Trophoblast cell (in vitro differentiated cells and primary cell): Measurements from ENCODE around the gene MLLT10.

Experiments used
- DNase-seq, 2 donors: peaks; one replicate each; pipeline ENCODE4 v3.0.0-alpha.2; 2016
- H2AFZ ChIP-seq: 2 replicates; pipeline ENCODE4 v1.6.1; 2013; ENCODE audit warnings: low read length, moderate library complexity, mild to moderate bottlenecking; ENCODE audit not compliant: insufficient read depth, poor library complexity
- H2AK5ac ChIP-seq: 2 replicates; pipeline ENCODE4 v1.6.1; 2013; ENCODE audit warnings: mild to moderate bottlenecking, low read length
- H2BK120ac ChIP-seq: 2 replicates; pipeline ENCODE4 v1.6.1; 2013; ENCODE audit warnings: low read length, mild to moderate bottlenecking, moderate library complexity; ENCODE audit not compliant: insufficient read depth, poor library complexity
- H2BK12ac ChIP-seq: 2 replicates; pipeline ENCODE4 v1.6.1; 2013; ENCODE audit warnings: mild to moderate bottlenecking, low read length, moderate library complexity
- H2BK5ac ChIP-seq: 2 replicates; pipeline ENCODE4 v1.6.1; 2013; ENCODE audit warnings: low read length, low read depth, moderate library complexity, mild to moderate bottlenecking; ENCODE audit not compliant: poor library complexity
- H3K14ac ChIP-seq: 2 replicates; pipeline ENCODE4 v1.6.1; 2013; ENCODE audit warnings: mild to moderate bottlenecking, low read length
- H3K18ac ChIP-seq: 2 replicates; pipeline ENCODE4 v1.6.1; 2013; ENCODE audit warnings: mild to moderate bottlenecking, low read length
- H3K23ac ChIP-seq: 2 replicates; pipeline ENCODE4 v1.6.1; 2013; ENCODE audit warnings: low read length
- H3K27ac ChIP-seq: 2 replicates; pipeline ENCODE4 v1.5.1; 2013; ENCODE audit warnings: low read depth, mild to moderate bottlenecking, inconsistent platforms, low read length, moderate library complexity
- H3K27me3 ChIP-seq: 2 replicates; pipeline ENCODE4 v1.6.1; 2013; ENCODE audit warnings: inconsistent platforms, mild to moderate bottlenecking, low read length, moderate library complexity; ENCODE audit not compliant: insufficient read depth
- H3K36me3 ChIP-seq, 2 experiments: 1 replicate in 1 of 2; 2 replicates in 1 of 2; pipeline ENCODE4 v1.6.1; 2013; ENCODE audit warnings: low read length in 2 of 2, mild to moderate bottlenecking in 2 of 2, moderate library complexity in 1 of 2; ENCODE audit not compliant: insufficient read depth in 2 of 2, control insufficient read depth in 1 of 2
- H3K4ac ChIP-seq: 2 replicates; pipeline ENCODE4 v1.6.1; 2013; ENCODE audit warnings: low read depth, mild to moderate bottlenecking, low read length, moderate library complexity
- H3K4me1 ChIP-seq, 2 experiments: 1 replicate in 1 of 2; 2 replicates in 1 of 2; pipeline ENCODE4 v1.6.1; 2013; ENCODE audit warnings: low read length in 2 of 2, mild to moderate bottlenecking in 2 of 2, moderate library complexity in 1 of 2; ENCODE audit not compliant: insufficient read depth in 2 of 2, control insufficient read depth in 1 of 2
- H3K4me2 ChIP-seq: 2 replicates; pipeline ENCODE4 v1.6.1; 2013; ENCODE audit warnings: inconsistent platforms, mild to moderate bottlenecking, low read length, moderate library complexity
- H3K4me3 ChIP-seq: 2 replicates; pipeline ENCODE4 v1.5.1; 2013; ENCODE audit warnings: mild to moderate bottlenecking, low read depth, low read length, inconsistent platforms
- H3K79me1 ChIP-seq: one replicate; pipeline ENCODE4 v1.6.1; 2013; ENCODE audit warnings: low read length
- H3K79me2 ChIP-seq: 2 replicates; pipeline ENCODE4 v1.6.1; 2013; ENCODE audit warnings: low read length, mild to moderate bottlenecking; ENCODE audit not compliant: control insufficient read depth, insufficient read depth, poor library complexity
- H3K9ac ChIP-seq: 2 replicates; pipeline ENCODE4 v1.6.1; 2013; ENCODE audit warnings: mild to moderate bottlenecking, low read length
- H3K9me3 ChIP-seq: 2 replicates; pipeline ENCODE4 v1.6.1; 2013; ENCODE audit warnings: low read depth, mild to moderate bottlenecking, control low read depth, inconsistent platforms, low read length; ENCODE audit not compliant: insufficient read depth
- H4K12ac ChIP-seq: 2 replicates; pipeline ENCODE4 v1.6.1; 2013; ENCODE audit warnings: low read depth, mild to moderate bottlenecking, low read length, moderate library complexity
- H4K8ac ChIP-seq: 2 replicates; pipeline ENCODE4 v1.6.1; 2013; ENCODE audit warnings: low read depth, mild to moderate bottlenecking, low read length, moderate library complexity
- H4K91ac ChIP-seq: one replicate; pipeline ENCODE4 v1.6.1; 2013; ENCODE audit warnings: low read depth, mild to moderate bottlenecking, low read length, moderate library complexity
- WGBS: extraction: QIAGEN DNeasy Blood & Tissue Kit; methylation state at CpG from one replicate; pipeline ENCODE4 v1.1.7; 2013; ENCODE audit warnings: missing lambda C conversion rate; ENCODE audit not compliant: insufficient read length, insufficient coverage; ENCODE audit errors: extremely low coverage; 5-methylcytosine and 5-hydroxymethylcytosine counted together

Gene MLLT10

DNA sequence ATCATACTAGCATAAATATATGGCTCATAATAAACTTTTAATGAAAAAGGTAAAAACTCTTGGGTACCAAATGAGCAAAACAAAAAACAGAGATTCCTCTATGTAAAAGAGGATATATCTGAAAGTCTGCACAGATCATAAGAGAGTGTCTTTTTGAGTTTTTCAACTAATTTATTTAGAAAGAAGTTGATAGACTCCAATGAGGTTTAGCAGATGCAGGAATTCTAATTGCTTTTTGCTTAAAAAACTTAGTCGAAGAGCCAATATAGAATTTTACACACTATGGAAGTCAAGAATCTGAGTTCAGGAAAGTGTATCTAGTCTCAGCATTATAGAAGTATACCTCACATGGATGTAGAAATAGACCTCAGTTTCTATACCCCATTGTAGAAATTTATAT, 3.4 kb upstream of the MLLT10 start:
- H2BK5ac ChIP-seq = no peak overlapping the region
- no peaks in the 10 kb centered on the region for H3K27me3 ChIP-seq
- H4K91ac ChIP-seq = no peak overlapping the region
- no peak overlapping the region for H3K27ac ChIP-seq
- H3K4me3 ChIP-seq = no peak overlapping the region
- H3K4me1 ChIP-seq = no peaks in the 10 kb centered on the region
- H4K12ac ChIP-seq = no peak overlapping the region
- no peak for DNase-seq
- no peak overlapping the region for H2AFZ ChIP-seq
- WGBS = no CpG with 5 or more reads among the region's 1 CpG
- no peak overlapping the region for H3K9ac ChIP-seq
- no peak overlapping the region for H2AK5ac ChIP-seq
- H3K18ac ChIP-seq = no peak overlapping the region
- H3K14ac ChIP-seq = no peak overlapping the region
- peaks cover 26% of the 10 kb centered on the region for H3K79me2 ChIP-seq
- H3K9me3 ChIP-seq = no peaks in the 10 kb centered on the region
- no peak overlapping the region for H2BK12ac ChIP-seq
- H3K4ac ChIP-seq = no peak overlapping the region
- H3K36me3 ChIP-seq = no peaks in the 10 kb centered on the region
- H3K4me2 ChIP-seq = no peak overlapping the region
- no peak overlapping the region for H2BK120ac ChIP-seq
- H4K8ac ChIP-seq = no peak overlapping the region
- no peak overlapping the region for H3K23ac ChIP-seq
- peaks cover 29% of the 10 kb centered on the region for H3K79me1 ChIP-seq

DNA sequence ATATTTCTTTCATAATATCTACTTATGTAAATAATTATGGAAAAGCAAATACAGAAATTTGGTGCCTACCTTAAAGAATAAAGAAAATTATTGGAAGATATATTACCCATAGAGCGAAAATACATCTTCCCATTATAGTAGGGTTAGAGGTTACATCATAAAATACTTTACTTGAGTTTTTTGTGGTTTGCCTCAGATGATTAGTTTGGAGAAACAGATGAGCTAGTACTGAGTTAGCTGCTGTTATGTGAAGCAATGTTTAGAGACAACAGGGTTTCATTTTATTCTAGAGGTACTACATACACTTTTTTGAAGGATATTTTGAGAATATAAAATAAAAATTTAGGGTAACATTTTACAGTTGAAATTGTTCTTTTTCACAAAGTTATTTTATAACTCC, 2.9 kb upstream of the MLLT10 start:
- peaks cover 0 to 3% of the 10 kb centered on the region in 2 experiments for H3K36me3 ChIP-seq
- peaks cover 23% of the 10 kb centered on the region for H3K79me2 ChIP-seq
- no peak overlapping the region for H2BK5ac ChIP-seq
- DNase-seq = no peak
- no peak overlapping the region for H3K4ac ChIP-seq
- H3K9me3 ChIP-seq = no peaks in the 10 kb centered on the region
- no peak overlapping the region for H4K91ac ChIP-seq
- no peak overlapping the region for H3K14ac ChIP-seq
- H3K4me1 ChIP-seq = no peaks in the 10 kb centered on the region
- H2AK5ac ChIP-seq = no peak overlapping the region
- H3K4me2 ChIP-seq = no peak overlapping the region
- H3K79me1 ChIP-seq = peaks cover 24% of the 10 kb centered on the region
- H3K9ac ChIP-seq = no peak overlapping the region
- H4K12ac ChIP-seq = no peak overlapping the region
- H3K18ac ChIP-seq = no peak overlapping the region
- H2BK120ac ChIP-seq = no peak overlapping the region
- no peak overlapping the region for H4K8ac ChIP-seq
- no CpG with 5 or more reads among the region's 1 CpG for WGBS
- H3K4me3 ChIP-seq = no peak overlapping the region
- no peaks in the 10 kb centered on the region for H3K27me3 ChIP-seq
- no peak overlapping the region for H3K27ac ChIP-seq
- no peak overlapping the region for H2AFZ ChIP-seq
- no peak overlapping the region for H2BK12ac ChIP-seq
- H3K23ac ChIP-seq = no peak overlapping the region

- WGBS = no CpG with 5 or more reads among the region's 10 CpGs
- Histone ChIP-seq H3K4ac (no peak overlapping the region), H3K9ac (peak overlapping the region; percentile 85)
These were observed 1.2 kb upstream of the MLLT10 start for GRCh38 chr10:21532694-21533466.

GRCh38 chr10:21534280-21534586, 201 bp downstream of the MLLT10 start:
- DNase-seq = no peak
- peak overlapping the region; percentile 97 for H4K91ac ChIP-seq
- peak overlapping the region; percentile 95 for H4K8ac ChIP-seq
- H2AFZ ChIP-seq = no peak overlapping the region
- no peaks in the 10 kb centered on the region for H3K27me3 ChIP-seq
- no peak overlapping the region for H2BK12ac ChIP-seq
- no peak overlapping the region for H2BK120ac ChIP-seq
- H3K9ac ChIP-seq = peak overlapping the region; percentile 76
- no peaks in the 10 kb centered on the region for H3K9me3 ChIP-seq
- peak overlapping the region; percentile 89 for H3K27ac ChIP-seq
- WGBS = no CpG with 5 or more reads among the region's 26 CpGs
- H2BK5ac ChIP-seq = peak overlapping the region; percentile 93
- H3K4ac ChIP-seq = no peak overlapping the region
- peaks cover 2 to 18% of the 10 kb centered on the region in 2 experiments for H3K36me3 ChIP-seq
- no peak overlapping the region for H3K23ac ChIP-seq
- H3K79me2 ChIP-seq = peaks cover 15% of the 10 kb centered on the region
- H4K12ac ChIP-seq = no peak overlapping the region
- H3K4me2 ChIP-seq = peak overlapping the region; percentile 81
- no peaks in the 10 kb centered on the region for H3K4me1 ChIP-seq
- H3K18ac ChIP-seq = no peak overlapping the region
- no peak overlapping the region for H2AK5ac ChIP-seq
- H3K14ac ChIP-seq = no peak overlapping the region
- peak overlapping the region; percentile 92 for H3K4me3 ChIP-seq
- H3K79me1 ChIP-seq = peaks cover 12% of the 10 kb centered on the region

More at GRCh38 chr10:21532694-21533466, 1.2 kb upstream of the MLLT10 start:
- Histone ChIP-seq H3K9me3 (no peaks in the 10 kb centered on the region), H3K4me2 (peak overlapping the region; percentile 79), H3K79me1 (peaks cover 12% of the 10 kb centered on the region), H2AK5ac (no peak overlapping the region), H3K4me3 (peak overlapping the region; percentile 92), H4K91ac (peak overlapping the region; percentile 89), H2BK5ac (peak overlapping the region; percentile 91), H3K4me1 (no peaks in the 10 kb centered on the region), H3K27me3 (no peaks in the 10 kb centered on the region), H3K14ac (peak overlapping the region; percentile 83), H3K27ac (peak overlapping the region; percentile 89), H3K36me3 (peaks cover 0 to 14% of the 10 kb centered on the region in 2 experiments), H2BK120ac (peak overlapping the region; percentile 76), H3K18ac (peak overlapping the region; percentile 82), H3K23ac (no peak overlapping the region), H2AFZ (no peak overlapping the region), H4K12ac (peak overlapping the region; percentile 10), H3K79me2 (peaks cover 16% of the 10 kb centered on the region), H4K8ac (peak overlapping the region; percentile 69), H2BK12ac (no peak overlapping the region)
- no peak for DNase-seq
